ENCODE results near the gene FAM210A.

DNA sequence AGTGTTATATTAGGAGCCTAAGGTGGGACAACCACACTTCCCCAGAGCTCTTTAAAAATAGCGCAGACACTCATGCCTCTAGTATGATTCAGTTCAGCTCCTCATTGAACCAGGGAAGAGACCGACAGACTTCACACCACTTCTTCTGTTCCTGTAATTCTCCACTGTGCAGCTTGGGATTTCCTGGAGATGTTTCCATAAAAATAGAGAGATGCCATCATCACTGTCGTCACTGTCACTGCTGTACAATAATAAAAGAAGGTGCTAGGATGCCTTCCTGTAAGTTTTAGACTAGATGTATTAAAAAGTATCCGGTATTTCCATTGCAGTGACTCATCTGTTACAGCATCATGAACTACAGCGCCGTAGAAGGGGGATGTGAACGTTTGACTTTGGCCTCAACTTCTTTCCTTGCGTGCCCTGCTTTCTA, 110.9 kb downstream of the FAM210A start:
- TF ChIP-seq POLR2A (IDR thresholded peaks at IDR 0.05): no peak
- TF ChIP-seq CTCF (IDR thresholded peaks at IDR 0.05): no peak
